ENCODE measurements around the gene RBFA.

DNA sequence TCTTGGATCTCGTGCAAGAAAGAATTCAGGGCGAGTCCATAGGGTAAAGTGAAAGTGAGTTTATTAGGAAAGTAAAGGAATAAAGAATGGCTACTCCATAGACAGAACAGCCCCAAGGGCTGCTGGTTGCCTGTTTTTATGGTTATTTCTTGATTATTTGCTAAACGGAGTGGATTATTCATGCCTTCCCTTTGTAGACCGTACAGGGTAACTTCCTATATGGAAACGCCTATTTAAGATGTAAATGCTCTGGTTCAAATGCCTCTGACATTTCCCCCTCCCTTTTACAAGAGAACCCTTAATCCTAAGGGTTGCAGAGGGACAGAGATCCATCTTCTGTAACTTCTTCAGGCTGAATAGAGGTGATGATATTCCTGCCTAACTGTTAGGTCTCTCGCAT is 25.7 kb downstream of the RBFA start:
- TF ChIP-seq POLR2A (IDR thresholded peaks at IDR 0.05): no peak
- TF ChIP-seq, protein P1, sequence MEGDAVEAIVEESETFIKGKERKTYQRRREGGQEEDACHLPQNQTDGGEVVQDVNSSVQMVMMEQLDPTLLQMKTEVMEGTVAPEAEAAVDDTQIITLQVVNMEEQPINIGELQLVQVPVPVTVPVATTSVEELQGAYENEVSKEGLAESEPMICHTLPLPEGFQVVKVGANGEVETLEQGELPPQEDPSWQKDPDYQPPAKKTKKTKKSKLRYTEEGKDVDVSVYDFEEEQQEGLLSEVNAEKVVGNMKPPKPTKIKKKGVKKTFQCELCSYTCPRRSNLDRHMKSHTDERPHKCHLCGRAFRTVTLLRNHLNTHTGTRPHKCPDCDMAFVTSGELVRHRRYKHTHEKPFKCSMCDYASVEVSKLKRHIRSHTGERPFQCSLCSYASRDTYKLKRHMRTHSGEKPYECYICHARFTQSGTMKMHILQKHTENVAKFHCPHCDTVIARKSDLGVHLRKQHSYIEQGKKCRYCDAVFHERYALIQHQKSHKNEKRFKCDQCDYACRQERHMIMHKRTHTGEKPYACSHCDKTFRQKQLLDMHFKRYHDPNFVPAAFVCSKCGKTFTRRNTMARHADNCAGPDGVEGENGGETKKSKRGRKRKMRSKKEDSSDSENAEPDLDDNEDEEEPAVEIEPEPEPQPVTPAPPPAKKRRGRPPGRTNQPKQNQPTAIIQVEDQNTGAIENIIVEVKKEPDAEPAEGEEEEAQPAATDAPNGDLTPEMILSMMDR (IDR thresholded peaks at IDR 0.05): no peak

All from body of pancreas (tissue), 4 donors.